HepG2 (cell line): ENCODE data around the gene CCDC201. TPM values are rescaled to one million over a fixed set of nuclear protein-coding genes. Genes with fewer than 3 reads are reported as not detected.

Source experiments
- ATAC-seq: fragments of 200-7000 bp; cut with Tn5 transposase; 3 replicates; pipeline ENCODE4 v1.9.1; 2020; ENCODE audit warnings: mild to moderate bottlenecking, moderate library complexity
- BruUV-seq: library from RNA; stranded (reverse); fragments of 400-500 nt; replicated peaks from 2 replicates; lab custom pipeline; 2021; lab: Mats Ljungman, UMichigan
- CTCF ChIA-PET: fragments of 300-600 bp; formaldehyde crosslinking; extraction: SDS; loops from one replicate; lab custom pipeline; 2021; ENCODE audit warnings: low total read pairs, inconsistent platforms, low intra/inter-chr PET ratio; lab: Yijun Ruan, JAX
- POLR2A ChIA-PET: fragments of 350-600 bp; sonication (Branson Sonifier 250); formaldehyde crosslinking; loops from one replicate; lab custom pipeline; 2020; ENCODE audit warnings: antibody characterized with exemption, inconsistent platforms; lab: Yijun Ruan, JAX
- DNase-seq: peaks from one replicate; pipeline ENCODE4 v3.0.0-alpha.2; 2015; ENCODE audit warnings: low spot score
- FAIRE-seq: peaks from 3 replicates; lab custom pipeline; 2011; peaks lifted over from hg19 to GRCh38; lab: Jason Lieb, UNC
- H2AFZ ChIP-seq: one replicate; pipeline ENCODE4 v1.6.1; 2011; ENCODE audit warnings: low read length, inconsistent platforms
- H3K27ac ChIP-seq: fragments of 300-600 bp; 3 replicates; pipeline ENCODE4 v1.8.0; 2011; ENCODE audit warnings: mixed run types, mild to moderate bottlenecking, mixed read lengths, low read length, inconsistent platforms; ENCODE audit not compliant: insufficient read depth; ENCODE audit errors: extremely low read length
- H3K27me3 ChIP-seq, 2 experiments: fragments of 200-600 bp in 1 of 2; 2 replicates in 1 of 2; 3 replicates in 1 of 2; pipeline versions ENCODE4 v1.6.0 to v1.8.0; 2011; ENCODE audit warnings: low read length in 2 of 2, mild to moderate bottlenecking in 2 of 2, moderate library complexity in 2 of 2, inconsistent platforms in 1 of 2; ENCODE audit not compliant: insufficient read depth in 2 of 2, control insufficient read depth in 1 of 2
- H3K36me3 ChIP-seq, 2 experiments: fragments of 200-600 bp in 1 of 2; replicated peaks in 1 of 2; 2 replicates in 1 of 2; 3 replicates in 1 of 2; pipeline versions ENCODE4 v1.5.1 to v1.8.0; 2011; ENCODE audit warnings: low read length in 2 of 2, inconsistent platforms in 1 of 2; ENCODE audit not compliant: insufficient read depth in 2 of 2, control insufficient read depth in 1 of 2
- H3K4me1 ChIP-seq: 2 replicates; pipeline ENCODE4 v1.5.1; 2012; ENCODE audit warnings: low read length, inconsistent platforms; ENCODE audit not compliant: insufficient read depth
- H3K4me2 ChIP-seq: 2 replicates; pipeline ENCODE4 v1.6.0; 2011; ENCODE audit warnings: low read depth, low read length, inconsistent platforms
- H3K4me3 ChIP-seq, 3 experiments: fragments of 200-600 bp in 1 of 3; sonication (generic), shearing (Covaris generic) in 1 of 3; replicated peaks in 1 of 3; 2 replicates each; pipeline ENCODE4 v1.5.1; 2011 to 2016; ENCODE audit warnings: low read length in 3 of 3, inconsistent platforms in 2 of 3, low read depth in 2 of 3, mild to moderate bottlenecking in 2 of 3, control low read depth in 1 of 3, mixed read lengths in 1 of 3; ENCODE audit not compliant: insufficient read depth in 1 of 3
- H3K79me2 ChIP-seq: one replicate; pipeline ENCODE4 v1.6.1; 2011; ENCODE audit warnings: low read length, inconsistent platforms; ENCODE audit not compliant: insufficient read depth
- H3K9ac ChIP-seq: 2 replicates; pipeline ENCODE4 v1.6.0; 2011; ENCODE audit warnings: mild to moderate bottlenecking, low read depth, low read length, inconsistent platforms; ENCODE audit not compliant: insufficient read depth
- H3K9me3 ChIP-seq: 2 replicates; pipeline ENCODE4 v1.5.1; 2012; ENCODE audit warnings: mild to moderate bottlenecking, low read length
- H4K20me1 ChIP-seq: 2 replicates; pipeline ENCODE4 v1.6.0; 2011; ENCODE audit warnings: inconsistent platforms, mild to moderate bottlenecking, low read length, moderate library complexity; ENCODE audit not compliant: insufficient read depth
- DRAP1 ChIP-seq: IDR thresholded peaks from 2 replicates; pipeline ENCODE4 v1.6.1; 2016; ENCODE audit warnings: missing genetic modification reagents, missing compliant biosample characterization
- FOXP1 ChIP-seq, 2 experiments: fragments of 450-650 bp in 1 of 2; IDR thresholded peaks; 2 replicates each; pipeline ENCODE4 v1.6.1; 2017 to 2018; ENCODE audit warnings: antibody characterized with exemption in 1 of 2
- PRDM4 ChIP-seq: sonication (generic); formaldehyde crosslinking; IDR thresholded peaks from 2 replicates; pipeline ENCODE4 v1.9.0; 2021; ENCODE audit warnings: missing genetic modification reagents, borderline replicate concordance
- THAP9 ChIP-seq: sonication (generic); formaldehyde crosslinking; IDR thresholded peaks from 2 replicates; pipeline ENCODE4; 2020; ENCODE audit warnings: missing genetic modification reagents, mild to moderate bottlenecking, borderline replicate concordance
- ZNF431 ChIP-seq: sonication (generic); formaldehyde crosslinking; IDR thresholded peaks from 2 replicates; pipeline ENCODE4 v1.9.0; 2022; ENCODE audit warnings: missing genetic modification reagents, low read depth, mild to moderate bottlenecking, borderline replicate concordance
- ZNF614 ChIP-seq: IDR thresholded peaks from 2 replicates; pipeline ENCODE4 v1.6.1; 2018; ENCODE audit warnings: missing biosample characterization, missing genetic modification reagents, inconsistent platforms, borderline replicate concordance
- WGBS: methylation state at CpG from one replicate; pipeline ENCODE4 v1.1.6; 2017; ENCODE audit warnings: low lambda C conversion rate; 5-methylcytosine and 5-hydroxymethylcytosine counted together
- in situ Hi-C: cut with HindIII; loops from 2 replicates; pipeline ENCODE4 v1.10.0; 2017; ENCODE audit warnings: low pct_unique_long_range_greater_than_20kb; ENCODE audit not compliant: extremely low pct_ligation_motif_present
- intact Hi-C: fragments of 100-400 bp; cut with micrococcal nuclease; formaldehyde crosslinking; loops from one replicate; pipeline ENCODE4 v1.10.0; 2022; ENCODE audit not compliant: unreplicated experiment
- polyA plus RNA-seq, 8 experiments: library from polyadenylated mRNA; depleted of rRNA in 3 of 8; stranded (reverse) in 7 of 8; unstranded in 1 of 8; fragments of >200 nt; fragmentation: Illumina TruSeq in 4 of 8; extraction: Trizol in 4 of 8; gene quantifications; 2 replicates each; pipeline versions ENCODE4 v1.2.1 to v1.2.3, GENCODE V29; 2011 to 2016; ENCODE audit warnings: low read depth in 4 of 8, missing spikeins in 1 of 8, mixed read lengths in 1 of 8; ENCODE audit not compliant: insufficient read depth in 1 of 8
- total RNA-seq, 5 experiments: library from RNA; depleted of rRNA; stranded (reverse); fragments of >200 nt; fragmentation: Illumina TruSeq; extraction: Trizol; gene quantifications; 2 replicates each; pipeline ENCODE4 v1.2.3, GENCODE V29; 2016; ENCODE audit warnings: low read depth in 1 of 5
- TF ChIP-seq, protein P1 (sequence below): sonication (generic); formaldehyde crosslinking; IDR thresholded peaks from 2 replicates; pipeline ENCODE4 v1.4.0; 2020; ENCODE audit warnings: missing genetic modification reagents
- TF ChIP-seq, protein P2 (sequence below): IDR thresholded peaks from 2 replicates; pipeline ENCODE4 v1.6.1; 2012; ENCODE audit warnings: inconsistent platforms
- TF ChIP-seq, protein P3 (sequence below): sonication (generic); formaldehyde crosslinking; IDR thresholded peaks from 2 replicates; pipeline ENCODE4 v1.4.0; 2020; ENCODE audit warnings: missing genetic modification reagents

Gene CCDC201
- total and polyA plus RNA-seq, 2 of the 13 experiments (the other 11 are each of a cell fraction or from before 2014, with no cell fraction given), result 0.92 TPM; not detected in 1

- no peaks in the 10 kb centered on the region for H3K9me3 ChIP-seq
- no peak for FAIRE-seq
- peaks cover 7 to 54% of the 10 kb centered on the region in 2 experiments; a peak in 4 of 5 replicates for H3K27me3 ChIP-seq
- H3K79me2 ChIP-seq, result no peaks in the 10 kb centered on the region
- peak within 1 kb of the TSS in 2 of 3 experiments; percentile 42 to 61; a peak in 3 of 6 replicates for H3K4me3 ChIP-seq
- DNase-seq, result no peak
- in situ Hi-C loops, result loop anchor here (5.0 kb wide), 2 partner anchors 432 to 1167 kb away; no protein-coding TSS in a partner anchor
- no peak within 1 kb of the TSS for H2AFZ ChIP-seq
- H3K36me3 ChIP-seq, result no peaks in the 10 kb centered on the region
- H3K4me1 ChIP-seq, result peaks cover 27% of the 10 kb centered on the region
- H3K4me2 ChIP-seq, result peak within 1 kb of the TSS; percentile 50
- no peak within 1 kb of the TSS for H3K27ac ChIP-seq
- intact Hi-C loops, result loop anchor here (10.0 kb wide), 1 partner anchor 294 kb away; no protein-coding TSS in a partner anchor
- peaks cover 7% of the 10 kb centered on the region; the same call in 1 of the 2 replicates for H4K20me1 ChIP-seq
- ChIA-PET POLR2A (interaction anchor here (1.0 to 1.1 kb wide), 2 partner anchors 27 to 28 kb away, joined by 3 to 5 read pairs; no protein-coding TSS in a partner anchor), CTCF (interaction anchor here (2.0 kb wide), 1 partner anchor 1260 kb away, joined by 6 read pairs; no protein-coding TSS in a partner anchor)
- peak; percentile 48 for ATAC-seq
- H3K9ac ChIP-seq, result peak within 1 kb of the TSS; percentile 12; the same call in 1 of the 2 replicates
- no TSS peak for BruUV-seq
- 48% methylated on average over 27 of the region's 111 CpGs for WGBS
- TF ChIP-seq, protein P1, sequence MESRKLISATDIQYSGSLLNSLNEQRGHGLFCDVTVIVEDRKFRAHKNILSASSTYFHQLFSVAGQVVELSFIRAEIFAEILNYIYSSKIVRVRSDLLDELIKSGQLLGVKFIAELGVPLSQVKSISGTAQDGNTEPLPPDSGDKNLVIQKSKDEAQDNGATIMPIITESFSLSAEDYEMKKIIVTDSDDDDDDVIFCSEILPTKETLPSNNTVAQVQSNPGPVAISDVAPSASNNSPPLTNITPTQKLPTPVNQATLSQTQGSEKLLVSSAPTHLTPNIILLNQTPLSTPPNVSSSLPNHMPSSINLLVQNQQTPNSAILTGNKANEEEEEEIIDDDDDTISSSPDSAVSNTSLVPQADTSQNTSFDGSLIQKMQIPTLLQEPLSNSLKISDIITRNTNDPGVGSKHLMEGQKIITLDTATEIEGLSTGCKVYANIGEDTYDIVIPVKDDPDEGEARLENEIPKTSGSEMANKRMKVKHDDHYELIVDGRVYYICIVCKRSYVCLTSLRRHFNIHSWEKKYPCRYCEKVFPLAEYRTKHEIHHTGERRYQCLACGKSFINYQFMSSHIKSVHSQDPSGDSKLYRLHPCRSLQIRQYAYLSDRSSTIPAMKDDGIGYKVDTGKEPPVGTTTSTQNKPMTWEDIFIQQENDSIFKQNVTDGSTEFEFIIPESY, result 0 out of 2 replicates have a peak, but pooled peaks have one; percentile 37
- TF ChIP-seq ZNF614 (CRISPR knock-in tag) (no peak), DRAP1 (CRISPR knock-in tag) (peak; percentile 52; the same call in 1 of the 2 replicates), ZNF431 (CRISPR knock-in tag) (0 out of 2 replicates have a peak, but pooled peaks have one; percentile 30), FOXP1 (IDR thresholded peaks at IDR 0.05) (no peak), FOXP1 (CRISPR knock-in tag; IDR thresholded peaks at IDR 0.05) (no peak), PRDM4 (CRISPR knock-in tag) (no peak), THAP9 (CRISPR knock-in tag) (no peak)
- TF ChIP-seq, protein P2, sequence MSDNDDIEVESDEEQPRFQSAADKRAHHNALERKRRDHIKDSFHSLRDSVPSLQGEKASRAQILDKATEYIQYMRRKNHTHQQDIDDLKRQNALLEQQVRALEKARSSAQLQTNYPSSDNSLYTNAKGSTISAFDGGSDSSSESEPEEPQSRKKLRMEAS, result 0 out of 2 replicates have a peak, but pooled peaks have one; percentile 13
- TF ChIP-seq, protein P3, sequence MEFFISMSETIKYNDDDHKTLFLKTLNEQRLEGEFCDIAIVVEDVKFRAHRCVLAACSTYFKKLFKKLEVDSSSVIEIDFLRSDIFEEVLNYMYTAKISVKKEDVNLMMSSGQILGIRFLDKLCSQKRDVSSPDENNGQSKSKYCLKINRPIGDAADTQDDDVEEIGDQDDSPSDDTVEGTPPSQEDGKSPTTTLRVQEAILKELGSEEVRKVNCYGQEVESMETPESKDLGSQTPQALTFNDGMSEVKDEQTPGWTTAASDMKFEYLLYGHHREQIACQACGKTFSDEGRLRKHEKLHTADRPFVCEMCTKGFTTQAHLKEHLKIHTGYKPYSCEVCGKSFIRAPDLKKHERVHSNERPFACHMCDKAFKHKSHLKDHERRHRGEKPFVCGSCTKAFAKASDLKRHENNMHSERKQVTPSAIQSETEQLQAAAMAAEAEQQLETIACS (CRISPR knock-in tag), result peak; percentile 64
These were observed 47.9 kb upstream of the CCDC201 start, which contains the start of gene IGFBP3 for GRCh38 chr7:45920502-45921380. Gene IGFBP3 (minus strand): TSS chr7:45921272. CDS start chr7:45921140, 132 bp downstream.
